IMR-90 (cell line): ENCODE results near the gene CRACR2B. TPM values are rescaled to one million over a fixed set of nuclear protein-coding genes. Genes with fewer than 3 reads are reported as not detected.

Experiments used
- ATAC-seq: fragments of 200-7000 bp; cut with Tn5 transposase; 2 replicates; pipeline ENCODE4 v1.9.1; 2020; ENCODE audit warnings: low read depth, mild to moderate bottlenecking, moderate library complexity
- BruUV-seq: library from RNA; stranded (reverse); fragments of 400-500 nt; replicated peaks from 2 replicates; lab custom pipeline; 2021; lab: Mats Ljungman, UMichigan
- CTCF ChIA-PET: fragments of 300-600 bp; formaldehyde crosslinking; extraction: SDS; loops from one replicate; lab custom pipeline; 2021; ENCODE audit warnings: antibody characterized with exemption; lab: Yijun Ruan, JAX
- POLR2A ChIA-PET: fragments of 300-600 bp; sonication (Branson Sonifier 250); formaldehyde crosslinking; loops from one replicate; lab custom pipeline; 2022; ENCODE audit warnings: antibody characterized with exemption; ENCODE audit not compliant: unreplicated experiment; lab: Charles Lee
- DNase-seq: peaks from one replicate; pipeline ENCODE4 v3.0.0; 2013
- H2AFZ ChIP-seq: replicated peaks from 2 replicates; pipeline ENCODE3; 2013; ENCODE audit warnings: low read length, mild to moderate bottlenecking; ENCODE audit not compliant: poor library complexity
- H2AK5ac ChIP-seq: 2 replicates; pipeline ENCODE4 v1.6.1; 2013; ENCODE audit warnings: low read depth, low read length, inconsistent platforms
- H2AK9ac ChIP-seq: replicated peaks from 2 replicates; pipeline ENCODE3; 2013; ENCODE audit warnings: mild to moderate bottlenecking, low read depth, low read length, moderate library complexity; ENCODE audit not compliant: poor library complexity
- H2BK120ac ChIP-seq: 2 replicates; pipeline ENCODE4 v1.6.1; 2013; ENCODE audit warnings: low read depth, low read length, inconsistent platforms
- H2BK15ac ChIP-seq: 3 replicates; pipeline ENCODE4 v1.6.1; 2013; ENCODE audit warnings: low read depth, low read length, inconsistent platforms
- H2BK20ac ChIP-seq: 2 replicates; pipeline ENCODE4 v1.6.1; 2013; ENCODE audit warnings: low read depth, mild to moderate bottlenecking, inconsistent platforms, low read length, moderate library complexity
- H2BK5ac ChIP-seq: 2 replicates; pipeline ENCODE4 v1.6.1; 2013; ENCODE audit warnings: mild to moderate bottlenecking, low read depth, low read length, inconsistent platforms; ENCODE audit not compliant: poor library complexity, severe bottlenecking
- H3K14ac ChIP-seq: replicated peaks from 2 replicates; pipeline ENCODE4 v1.6.1; 2013; ENCODE audit warnings: low read depth, low read length, inconsistent platforms
- H3K18ac ChIP-seq: 2 replicates; pipeline ENCODE4 v1.6.1; 2013; ENCODE audit warnings: low read depth, low read length, control low read depth
- H3K23ac ChIP-seq: 2 replicates; pipeline ENCODE4 v1.6.1; 2013; ENCODE audit warnings: low read depth, low read length, inconsistent platforms
- H3K27ac ChIP-seq: 2 replicates; pipeline ENCODE4 v1.5.1; 2013; ENCODE audit warnings: mild to moderate bottlenecking, control low read depth, low read length; ENCODE audit not compliant: insufficient read depth
- H3K27me3 ChIP-seq: 2 replicates; pipeline ENCODE4 v1.6.1; 2013; ENCODE audit warnings: low read length; ENCODE audit not compliant: control insufficient read depth, insufficient read depth
- H3K36me3 ChIP-seq: 2 replicates; pipeline ENCODE4 v1.6.1; 2013; ENCODE audit warnings: low read length, mixed read lengths; ENCODE audit not compliant: control insufficient read depth, insufficient read depth
- H3K4ac ChIP-seq: 2 replicates; pipeline ENCODE4 v1.6.1; 2013; ENCODE audit warnings: low read depth, low read length, inconsistent platforms
- H3K4me1 ChIP-seq: 2 replicates; pipeline ENCODE4 v1.6.1; 2013; ENCODE audit warnings: low read length, mixed read lengths; ENCODE audit not compliant: control insufficient read depth, insufficient read depth
- H3K4me2 ChIP-seq: 2 replicates; pipeline ENCODE4 v1.6.1; 2013; ENCODE audit warnings: low read depth, mild to moderate bottlenecking, control low read depth, low read length, moderate library complexity
- H3K4me3 ChIP-seq: 2 replicates; pipeline ENCODE4 v1.5.1; 2013; ENCODE audit warnings: low read depth, mild to moderate bottlenecking, control low read depth, low read length, moderate library complexity; ENCODE audit not compliant: insufficient read depth
- H3K56ac ChIP-seq: 2 replicates; pipeline ENCODE4 v1.6.1; 2013; ENCODE audit warnings: low read length, inconsistent platforms; ENCODE audit not compliant: insufficient read depth; ENCODE audit errors: extremely low read depth
- H3K79me1 ChIP-seq, 2 experiments: 2 replicates each; pipeline ENCODE4 v1.6.1; 2013; ENCODE audit warnings: low read length in 2 of 2, inconsistent platforms in 1 of 2, low read depth in 1 of 2
- H3K9ac ChIP-seq: 2 replicates; pipeline ENCODE4 v1.6.1; 2013; ENCODE audit warnings: low read depth, low read length, control low read depth
- H3K9me1 ChIP-seq: 2 replicates; pipeline ENCODE4 v1.6.1; 2013; ENCODE audit warnings: low read length, inconsistent platforms; ENCODE audit not compliant: insufficient read depth
- H3K9me3 ChIP-seq: 2 replicates; pipeline ENCODE4 v1.6.1; 2013; ENCODE audit warnings: low read length; ENCODE audit not compliant: control insufficient read depth, insufficient read depth
- H4K20me1 ChIP-seq: 2 replicates; pipeline ENCODE4 v1.6.1; 2013; ENCODE audit warnings: low read length, inconsistent platforms; ENCODE audit not compliant: insufficient read depth
- H4K5ac ChIP-seq: 2 replicates; pipeline ENCODE4 v1.6.1; 2013; ENCODE audit warnings: mild to moderate bottlenecking, low read depth, low read length, control low read depth
- H4K8ac ChIP-seq, 2 experiments: 2 replicates each; pipeline ENCODE4 v1.6.1; 2013; ENCODE audit warnings: low read depth in 2 of 2, low read length in 2 of 2, control low read depth in 1 of 2, inconsistent platforms in 1 of 2
- H4K91ac ChIP-seq: 2 replicates; pipeline ENCODE4 v1.6.1; 2013; ENCODE audit warnings: low read depth, low read length, inconsistent platforms; ENCODE audit not compliant: insufficient read depth
- CEBPB ChIP-seq: IDR thresholded peaks from 2 replicates; pipeline ENCODE4 v1.6.1; 2012; ENCODE audit warnings: low read depth, low read length, improper control_type of control experiment
- MAZ ChIP-seq: IDR thresholded peaks from 2 replicates; pipeline ENCODE4 v1.6.1; 2012; ENCODE audit warnings: low read depth, mild to moderate bottlenecking, low read length, improper control_type of control experiment, moderate library complexity, borderline replicate concordance
- MXI1 ChIP-seq: IDR thresholded peaks from 2 replicates; pipeline ENCODE4 v1.6.1; 2012; ENCODE audit warnings: low read depth, mild to moderate bottlenecking, low read length, moderate library complexity, borderline replicate concordance
- POLR2A ChIP-seq: IDR thresholded peaks from 2 replicates; pipeline ENCODE4 v1.6.1; 2012; ENCODE audit warnings: mild to moderate bottlenecking, low read depth, low read length
- WGBS, 2 experiments: methylation state at CpG; one replicate each; pipeline versions ENCODE4 v1.1.5 to v1.1.7; 2013; ENCODE audit warnings: missing lambda C conversion rate in 2 of 2; ENCODE audit not compliant: insufficient read length in 1 of 2; ENCODE audit errors: extremely low coverage in 2 of 2; 5-methylcytosine and 5-hydroxymethylcytosine counted together
- dilution Hi-C: fragments of 300-500 bp; cut with HindIII; formaldehyde crosslinking; loops from one replicate; pipeline ENCODE4 v1.14.3; 2018; ENCODE audit warnings: low sequenced_read_pairs; ENCODE audit not compliant: unreplicated experiment
- in situ Hi-C: fragments of 300-500 bp; cut with MboI; formaldehyde crosslinking; loops from 3 replicates; pipeline ENCODE4 v1.14.3; 2019; ENCODE audit warnings: low sequenced_read_pairs, inconsistent platforms, mixed read lengths
- intact Hi-C: fragments of 100-400 bp; cut with micrococcal nuclease; formaldehyde crosslinking; loops from 2 replicates; pipeline ENCODE4 v1.10.0; 2022
- polyA plus RNA-seq, 3 experiments: library from polyadenylated mRNA; depleted of rRNA; stranded (reverse); fragments of >200 nt; gene quantifications; 2 replicates each; pipeline ENCODE4 v1.2.3, GENCODE V29; 2012; ENCODE audit warnings: low replicate concordance in 1 of 3
- total RNA-seq: library from RNA; depleted of rRNA; stranded (reverse); fragments of >200 nt; gene quantifications from 2 replicates; pipeline ENCODE4 v1.2.3, GENCODE V29; 2012

CRACR2B gene
- total and polyA plus RNA-seq, 2 of the 4 experiments (the other 2 are of a cell fraction): 0.54 to 2.5 TPM

GRCh38 chr11:818396-819128, 9.2 kb upstream of the CRACR2B start, which contains the start of gene PNPLA2:
Gene PNPLA2, plus strand, starts transcription at chr11:818914. Its CDS starts 805 bp downstream, at chr11:819719.
- Histone ChIP-seq H3K56ac (no peak within 1 kb of the TSS), H2AFZ (peak within 1 kb of the TSS; percentile 95), H4K91ac (peak within 1 kb of the TSS; percentile 76), H2BK15ac (peak within 1 kb of the TSS; percentile 13; the same call in 1 of the 3 replicates), H2AK5ac (peak within 1 kb of the TSS; percentile 43; the same call in 1 of the 2 replicates), H3K9me1 (peaks cover 13% of the 10 kb centered on the region), H3K79me1 (peaks cover 22 to 32% of the 10 kb centered on the region in 2 experiments), H2BK5ac (peak within 1 kb of the TSS; percentile 73), H3K36me3 (peaks cover 16% of the 10 kb centered on the region), H3K18ac (peak within 1 kb of the TSS; percentile 24; the same call in 1 of the 2 replicates), H3K9ac (peak within 1 kb of the TSS; percentile 78), H4K8ac (peak within 1 kb of the TSS; percentile 59 to 83; a peak in 2 of 4 replicates), H3K4me1 (peaks cover 21% of the 10 kb centered on the region), H3K27ac (peak within 1 kb of the TSS; percentile 67), H3K14ac (peak within 1 kb of the TSS; percentile 6; the same call in 1 of the 2 replicates), H3K27me3 (no peaks in the 10 kb centered on the region), H3K4me3 (peak within 1 kb of the TSS; percentile 87), H4K5ac (peak within 1 kb of the TSS; percentile 62), H3K23ac (no peak within 1 kb of the TSS), H4K20me1 (peaks cover 30% of the 10 kb centered on the region), H2BK120ac (peak within 1 kb of the TSS; percentile 41; the same call in 1 of the 2 replicates), H2BK20ac (no peak within 1 kb of the TSS), H2AK9ac (peak within 1 kb of the TSS; percentile 94), H3K4ac (peak within 1 kb of the TSS; percentile 37), H3K4me2 (peak within 1 kb of the TSS; percentile 82), H3K9me3 (no peaks in the 10 kb centered on the region)
- ChIA-PET POLR2A (interaction anchor here (0.5 to 1.8 kb wide), 10 partner anchors 9 to 155 kb away, joined by 4 to 13 read pairs (median 4); partner anchors contain the start of genes CRACR2B, PIDD1 and RPLP2), CTCF (no interaction called here)
- no peak for DNase-seq
- BruUV-seq: no TSS peak
- dilution Hi-C loops: no loop called here
- intact Hi-C loops: no loop called here
- peak; percentile 75 for TF ChIP-seq CEBPB
- no peak for TF ChIP-seq MXI1
- no peak for TF ChIP-seq POLR2A
- peak; percentile 8; the same call in 1 of the 2 replicates for TF ChIP-seq MAZ
- WGBS, 2 experiments: 33% methylated on average over 1 of the region's 20 CpGs; no CpG with 5 or more reads in 1 of the 2 experiments
- ATAC-seq: peak; percentile 3
- in situ Hi-C loops: no loop called here
